HuH-7.5 (cell line): ENCODE data around the gene ADARB1.
A peak's percentile ranks its signal among the peaks of the same experiment; 100 is the strongest.

Experiments
- DNase-seq: peaks from one replicate; pipeline ENCODE4 v3.0.0; 2011; ENCODE audit warnings: low spot score

Gene ADARB1

DNA sequence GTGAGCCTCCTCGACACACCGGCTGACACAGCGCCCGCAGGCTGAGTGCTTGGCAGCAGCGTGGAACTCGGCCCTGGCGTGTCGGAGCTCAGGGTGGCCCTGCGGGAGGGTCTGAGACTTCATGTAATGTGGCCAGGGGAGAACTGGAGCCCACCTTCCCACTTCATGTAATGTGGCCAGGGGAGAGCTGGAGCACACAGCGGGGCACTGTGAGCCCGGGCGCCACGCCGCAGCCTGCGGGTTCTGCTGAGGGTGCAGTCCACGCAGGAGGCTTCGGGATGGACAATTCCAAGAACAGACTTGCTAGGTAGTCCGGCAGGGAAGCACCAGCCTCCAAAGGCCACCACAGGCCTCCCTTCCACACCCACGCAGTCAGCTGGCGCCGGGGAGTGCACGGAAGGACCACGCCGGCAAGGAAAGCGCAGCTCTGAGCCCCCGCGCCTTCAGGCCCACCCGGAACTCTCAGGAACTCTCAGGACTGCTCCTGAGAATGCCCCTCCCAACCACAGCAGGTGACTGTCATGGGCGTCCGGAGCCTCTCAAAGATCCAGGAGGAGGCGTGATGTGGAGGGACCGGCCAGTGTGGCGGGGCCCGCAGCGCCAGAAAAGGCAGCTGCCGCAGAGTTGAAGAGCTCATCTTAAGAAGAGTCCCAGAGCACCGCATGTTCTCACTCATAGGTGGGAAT, 19.3 kb upstream of the ADARB1 start:
- DNase-seq = no peak

DNA sequence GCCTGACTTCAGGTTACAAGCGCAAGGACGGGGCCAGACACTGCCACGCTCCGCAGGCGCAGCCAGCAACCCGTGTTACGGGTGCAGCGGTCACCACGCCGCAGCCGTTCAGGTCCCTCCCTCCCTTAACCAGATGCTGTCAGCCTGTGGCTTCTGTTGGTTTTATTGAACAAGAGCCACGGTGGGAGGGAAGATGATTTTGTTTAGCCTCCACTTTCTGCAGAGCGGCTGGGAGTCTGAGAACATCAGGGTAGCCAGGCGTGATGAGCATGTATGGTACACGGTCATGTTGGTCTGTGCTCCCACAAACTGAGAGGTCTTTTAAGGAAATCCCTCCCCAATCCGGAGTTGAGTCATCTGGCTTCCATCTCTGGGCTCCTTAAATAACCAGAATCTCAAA, 18.5 kb upstream of the ADARB1 start:
- DNase-seq = no peak

DNA sequence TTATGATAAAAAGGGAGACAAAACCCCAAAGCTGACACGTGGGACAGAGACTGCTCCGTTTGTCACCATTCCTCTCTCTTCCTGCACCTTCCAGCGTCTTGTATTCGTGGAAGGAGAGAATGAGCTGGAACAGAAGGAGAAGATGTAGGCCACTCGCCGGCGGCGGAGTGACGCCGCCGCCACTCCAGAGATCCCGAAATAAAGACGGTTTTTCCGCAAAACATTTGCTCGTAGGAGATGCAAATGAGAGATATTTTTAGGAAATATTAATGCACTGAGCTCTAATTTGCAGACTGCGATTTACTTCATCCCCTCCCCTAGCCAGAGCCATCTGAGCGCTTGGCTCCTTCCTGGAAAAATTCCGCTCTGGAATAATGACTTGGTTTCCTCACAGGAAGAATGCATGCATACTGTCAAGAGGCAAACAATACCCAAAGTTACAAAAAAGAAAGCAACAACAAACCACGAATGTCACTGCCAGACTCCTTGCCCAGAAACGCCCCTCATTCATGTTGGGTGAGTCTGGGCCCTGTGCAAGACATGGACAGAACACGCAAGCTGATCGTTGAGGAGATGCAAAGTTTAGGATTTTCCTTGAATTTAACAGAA, 18.0 kb upstream of the ADARB1 start:
- no peak for DNase-seq

DNA sequence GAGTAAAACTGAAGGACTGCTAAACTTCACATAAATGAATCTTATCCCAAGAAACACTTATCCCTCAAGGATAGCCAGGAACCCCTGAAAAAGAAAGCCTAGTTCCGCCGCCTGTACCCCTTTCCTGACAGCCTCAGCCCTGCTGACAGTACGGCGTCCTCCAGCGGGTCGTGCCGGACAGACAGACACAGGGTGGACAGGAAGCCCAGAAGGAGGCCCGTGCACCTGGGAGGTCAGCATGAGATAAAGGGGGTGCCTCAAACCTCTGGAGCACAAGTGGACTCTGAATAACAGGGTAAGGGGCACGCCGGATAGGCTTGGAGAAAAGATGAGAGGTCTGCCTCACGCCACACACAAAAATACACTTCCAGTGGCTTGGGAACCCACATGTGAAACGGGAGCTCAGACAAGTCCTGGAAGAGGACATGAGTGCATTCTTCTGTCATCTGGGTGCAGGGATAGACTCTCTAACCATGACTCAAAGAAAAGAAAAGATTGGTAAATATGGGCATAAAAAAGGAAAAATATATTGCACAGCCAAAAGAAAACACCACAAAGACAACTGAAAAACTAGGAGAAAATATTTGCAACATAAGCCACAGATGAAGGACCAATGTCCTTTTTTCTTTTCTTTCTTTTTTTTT, 17.3 kb upstream of the ADARB1 start:
- no peak for DNase-seq

GRCh38 chr21:45057886-45058285, 16.5 kb upstream of the ADARB1 start:
- no peak for DNase-seq

DNA sequence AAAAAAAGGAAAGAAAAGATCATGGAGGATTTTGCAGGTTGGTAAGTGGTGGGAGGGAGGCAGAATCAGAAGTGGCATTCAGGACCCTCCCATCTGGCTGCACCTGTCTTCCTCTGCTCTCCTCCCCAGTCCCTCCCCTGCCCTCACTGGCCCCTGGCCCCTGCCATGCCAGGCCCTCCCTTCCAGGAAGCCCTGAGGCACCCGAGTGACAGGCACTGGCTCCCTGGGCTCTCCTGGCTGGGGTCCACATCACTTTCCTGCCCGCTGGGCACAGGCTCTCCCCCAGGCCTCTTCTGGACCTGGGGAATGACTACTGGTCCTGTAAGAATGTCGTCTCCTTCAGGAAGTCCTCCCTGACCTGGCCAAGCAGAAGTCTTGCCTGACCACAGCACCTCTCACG, 15.3 kb upstream of the ADARB1 start:
- DNase-seq = no peak

DNA sequence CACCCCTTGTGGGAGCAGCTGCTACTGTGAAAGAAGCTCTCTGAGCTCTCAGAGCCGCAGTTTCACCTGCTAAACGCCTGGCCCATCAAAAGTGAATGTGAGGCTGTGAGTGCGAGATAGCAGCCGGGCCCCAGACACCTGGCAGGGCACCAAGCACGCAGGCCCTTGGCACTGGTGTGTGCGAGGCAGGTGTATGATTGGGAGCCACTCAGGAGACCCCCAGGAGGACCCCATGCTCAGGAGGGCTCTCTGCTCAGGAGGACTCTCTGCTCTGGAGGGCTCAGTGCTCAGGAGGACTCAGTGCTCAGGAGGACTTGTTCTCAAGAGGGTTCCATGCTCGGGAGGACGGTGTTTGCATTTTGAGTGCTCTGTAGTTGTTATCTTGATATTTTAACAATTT, 14.3 kb upstream of the ADARB1 start:
- no peak for DNase-seq

- DNase-seq = no peak
Observed at GRCh38 chr21:45060675-45061311, 13.6 kb upstream of the ADARB1 start.

DNA sequence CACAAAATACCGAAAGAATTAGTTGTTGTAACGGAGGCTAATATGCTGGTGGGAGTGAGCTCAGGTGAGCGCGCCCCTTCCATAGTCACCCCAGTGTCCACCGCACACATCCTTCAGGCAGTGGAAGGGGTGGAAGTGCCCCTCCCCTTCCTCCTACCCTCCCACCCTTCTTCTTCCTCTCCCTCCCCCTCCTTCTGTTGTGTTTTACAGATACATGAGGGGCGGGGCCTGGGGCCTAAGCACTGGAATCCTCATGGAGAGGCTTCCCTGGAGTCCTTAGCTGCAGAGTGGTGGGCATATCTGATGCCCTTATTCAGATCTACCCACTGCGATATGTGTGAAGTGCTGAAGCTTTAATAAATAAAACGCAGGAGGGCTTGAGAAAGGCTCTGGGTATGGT, 10.3 kb upstream of the ADARB1 start:
- DNase-seq = no peak

GRCh38 chr21:45064618-45065399, 9.6 kb upstream of the ADARB1 start:
- no peak for DNase-seq

DNA sequence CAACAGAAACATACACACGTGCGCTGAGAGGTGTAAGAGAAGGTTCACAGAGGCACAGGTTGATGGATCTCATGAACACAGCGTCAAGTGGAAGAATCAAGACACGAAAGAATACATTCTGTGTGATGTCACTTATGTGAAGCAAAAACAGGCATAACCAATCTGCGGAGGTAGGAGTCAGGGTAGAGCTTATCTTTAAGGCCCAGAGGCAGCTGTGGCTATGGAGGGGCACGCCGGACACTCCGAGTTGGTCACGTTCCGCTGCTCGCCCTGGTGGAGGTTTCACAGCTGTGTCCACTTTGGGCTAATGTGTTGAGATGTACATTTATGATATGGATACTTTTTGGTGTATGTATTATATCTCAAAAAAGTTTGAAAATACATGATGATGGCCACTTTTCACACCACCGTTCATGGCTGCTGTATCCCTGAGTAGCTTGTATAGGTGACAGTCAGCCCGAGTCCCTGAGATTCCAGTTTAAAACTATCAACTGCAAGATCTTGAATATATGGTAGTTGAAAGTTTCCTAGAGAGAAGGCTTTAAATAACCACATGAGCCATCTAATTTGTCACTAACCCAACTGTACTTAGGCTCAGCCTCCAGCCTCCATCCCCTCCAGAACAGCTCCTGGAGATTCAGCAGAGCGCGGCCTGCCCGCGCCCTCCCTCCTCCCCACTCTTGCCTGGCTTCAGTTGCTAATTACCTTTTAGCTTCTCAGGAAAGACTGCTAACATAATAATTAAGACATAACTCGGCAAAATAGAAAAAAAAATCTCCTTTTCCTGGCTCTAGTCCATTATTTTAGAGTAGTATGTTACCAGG, 6.7 kb upstream of the ADARB1 start:
- DNase-seq = no peak

DNA sequence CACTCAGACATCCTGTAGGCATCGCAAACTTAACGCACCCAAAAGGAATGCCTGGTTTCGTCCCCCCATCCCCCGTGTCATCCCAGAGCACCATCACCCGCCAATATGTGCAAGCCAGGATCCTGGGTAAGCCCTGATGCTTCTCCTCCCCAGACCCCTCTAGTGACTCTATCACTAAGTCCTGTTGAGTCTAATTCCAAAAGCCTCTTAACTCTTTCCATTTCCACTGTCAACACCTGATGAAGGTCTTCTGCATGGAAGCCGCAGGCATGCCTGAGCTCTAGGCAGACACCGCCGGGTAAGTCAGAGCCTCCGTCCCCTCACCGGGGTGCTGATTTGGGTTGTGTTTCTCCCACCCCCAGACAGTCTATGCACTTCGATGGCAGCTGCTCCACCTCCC, 5.3 kb upstream of the ADARB1 start:
- no peak for DNase-seq

DNA sequence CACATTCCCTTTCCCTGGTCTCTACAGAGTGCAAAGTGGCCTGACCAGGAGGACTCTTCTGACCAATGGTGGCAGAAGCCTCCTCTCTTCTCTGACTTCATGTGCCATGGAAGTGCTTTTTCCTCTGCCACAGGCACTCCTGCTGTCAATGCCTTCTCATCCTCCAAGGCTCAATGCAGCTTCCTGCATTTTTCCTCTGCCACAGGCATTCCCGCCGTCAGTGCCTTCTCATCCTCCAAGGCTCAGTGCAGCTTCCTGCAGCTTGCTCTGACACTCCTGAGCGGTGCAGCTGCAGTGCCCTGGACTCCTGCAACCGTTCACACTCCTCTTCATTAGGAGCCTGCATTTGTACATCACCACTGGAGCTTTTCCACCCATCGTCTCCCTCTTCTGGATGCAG, 4.7 kb upstream of the ADARB1 start:
- no peak for DNase-seq

GRCh38 chr21:45071078-45071873, 3.1 kb upstream of the ADARB1 start:
- DNase-seq = no peak

- DNase-seq = no peak
Observed at GRCh38 chr21:45071874-45072737, 2.3 kb upstream of the ADARB1 start.

GRCh38 chr21:45072738-45073300, 1.6 kb upstream of the ADARB1 start:
- DNase-seq = no peak

DNA sequence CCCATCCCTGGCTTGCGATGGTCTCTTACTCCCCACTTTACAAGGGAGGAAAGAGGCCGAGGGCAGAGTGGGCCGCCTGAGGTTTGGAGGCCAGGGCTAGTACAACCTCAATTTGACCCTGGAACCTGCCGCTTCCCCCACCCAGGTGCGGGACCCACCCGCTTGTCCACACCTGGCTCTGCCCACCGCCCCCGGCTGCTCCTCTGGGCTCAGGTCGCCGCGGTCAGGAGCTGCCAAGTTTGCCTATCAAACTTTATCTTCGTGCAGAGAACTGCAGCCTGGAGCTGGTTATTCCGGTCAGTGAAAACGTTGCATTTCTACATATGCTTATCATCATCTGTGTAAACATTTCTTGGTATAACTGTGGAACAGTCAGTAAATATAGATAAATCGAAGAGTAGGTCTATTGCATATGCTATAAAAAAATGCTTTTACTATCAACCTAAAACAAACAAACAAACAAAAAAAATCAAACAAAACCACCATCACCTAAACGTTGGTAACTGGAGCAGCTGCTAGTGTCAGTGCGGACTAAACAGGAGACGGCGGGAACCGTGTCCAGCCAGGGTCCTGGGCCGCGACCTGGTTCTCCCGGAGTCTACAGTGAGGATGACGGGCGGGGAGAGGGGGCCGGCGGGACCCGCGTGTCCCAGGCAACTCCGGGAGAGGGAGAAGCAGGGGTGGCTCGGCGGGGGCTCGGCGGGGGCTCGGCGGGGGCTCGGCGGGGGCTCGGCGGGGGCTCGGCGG, 906 bp upstream of the ADARB1 start:
- DNase-seq = peak; percentile 68

DNA sequence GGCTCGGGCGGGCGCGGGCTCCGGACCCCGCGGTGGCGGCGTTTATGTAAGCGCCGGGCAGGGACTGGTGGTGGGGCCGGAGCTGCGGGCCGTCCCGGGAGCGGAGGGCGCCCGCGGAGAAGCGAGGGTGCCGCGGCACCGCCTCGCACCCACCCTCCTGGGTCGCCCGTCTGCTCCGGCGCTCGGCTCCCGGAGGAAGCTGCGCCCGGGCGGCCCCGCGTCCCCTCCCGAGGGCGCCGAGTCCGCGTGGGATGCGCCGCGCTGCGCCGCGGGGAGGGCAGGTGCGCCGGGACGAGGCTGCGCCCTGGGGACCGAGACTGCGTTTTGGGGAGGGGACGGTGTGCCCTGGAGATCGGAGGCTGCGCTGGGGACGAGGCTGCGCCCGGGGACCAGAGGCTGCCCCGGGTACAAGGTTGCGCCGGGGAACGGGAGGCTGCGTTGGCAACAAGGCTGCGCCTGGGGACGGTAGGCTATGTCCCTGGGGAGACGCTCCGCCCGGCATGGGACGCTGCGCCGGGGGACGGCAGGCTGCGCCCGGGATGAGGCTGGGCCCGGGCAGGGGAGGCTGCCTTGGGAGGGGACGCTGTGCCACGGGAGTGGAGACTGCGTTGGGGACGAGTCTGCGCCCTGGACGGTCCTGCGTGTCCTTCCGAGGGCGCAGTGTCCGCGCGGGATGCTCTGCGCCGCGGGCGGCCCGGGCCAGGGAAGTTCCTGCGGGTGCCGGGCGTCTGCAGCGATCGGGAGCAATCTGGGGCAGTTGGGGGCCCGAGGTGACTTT, 627 bp downstream of the ADARB1 start:
- peak; percentile 41 for DNase-seq
